GM03348 (cell line): ENCODE results near the gene PPP4R1.
"Not testable (repeated sequence)": the region's sequence is repeated elsewhere in the genome, so short reads cannot be mapped to it uniquely, and the experiment has no call there.

ENCODE experiments used
- DNase-seq: peaks from one replicate; pipeline ENCODE4 v3.0.0; 2012; ENCODE audit warnings: low spot score

Gene PPP4R1

GRCh38 chr18:9630444-9630843 lies 16.1 kb upstream of the PPP4R1 start:
- DNase-seq = no peak

GRCh38 chr18:9629709-9630108 lies 15.3 kb upstream of the PPP4R1 start:
- peak; percentile 52 for DNase-seq

- no peak for DNase-seq
Observed at GRCh38 chr18:9628984-9629383, 14.6 kb upstream of the PPP4R1 start.

GRCh38 chr18:9627642-9628041 lies 13.3 kb upstream of the PPP4R1 start:
- DNase-seq = no peak

- no peak for DNase-seq
Observed at GRCh38 chr18:9619990-9620389, 5.6 kb upstream of the PPP4R1 start.

GRCh38 chr18:9619545-9619944 lies 5.2 kb upstream of the PPP4R1 start:
- DNase-seq = peak; percentile 36

GRCh38 chr18:9619056-9619455 lies 4.7 kb upstream of the PPP4R1 start:
- no peak for DNase-seq

- no peak for DNase-seq
Observed at GRCh38 chr18:9617006-9617542, 2.7 kb upstream of the PPP4R1 start.

GRCh38 chr18:9616049-9616448 lies 1.7 kb upstream of the PPP4R1 start:
- no peak for DNase-seq

- DNase-seq = no peak
Observed at GRCh38 chr18:9615280-9615797, 980 bp upstream of the PPP4R1 start.

- peak; percentile 77 for DNase-seq
Observed at GRCh38 chr18:9613550-9614400, 584 bp downstream of the PPP4R1 start.

GRCh38 chr18:9612977-9613376 lies 1.4 kb downstream of the PPP4R1 start:
- no peak for DNase-seq

GRCh38 chr18:9612215-9612830 lies 2.0 kb downstream of the PPP4R1 start:
- DNase-seq = peak; percentile 64

- no peak for DNase-seq
Observed at GRCh38 chr18:9609190-9609589, 5.2 kb downstream of the PPP4R1 start.

GRCh38 chr18:9608728-9609127 lies 5.6 kb downstream of the PPP4R1 start:
- no peak for DNase-seq

- peak; percentile 9 for DNase-seq
Observed at GRCh38 chr18:9608298-9608697, 6.1 kb downstream of the PPP4R1 start.

GRCh38 chr18:9607111-9607510 lies 7.2 kb downstream of the PPP4R1 start:
- not testable (repeated sequence) for DNase-seq

- no peak for DNase-seq
Observed at GRCh38 chr18:9606039-9606438, 8.3 kb downstream of the PPP4R1 start.

- no peak for DNase-seq
Observed at GRCh38 chr18:9604348-9604747, 10.0 kb downstream of the PPP4R1 start.

GRCh38 chr18:9599328-9599727 lies 15.0 kb downstream of the PPP4R1 start:
- DNase-seq = no peak

- no peak for DNase-seq
Observed at GRCh38 chr18:9597609-9598008, 16.8 kb downstream of the PPP4R1 start.

- no peak for DNase-seq
Observed at GRCh38 chr18:9596843-9597526, 17.4 kb downstream of the PPP4R1 start.

GRCh38 chr18:9596226-9596625 lies 18.1 kb downstream of the PPP4R1 start:
- no peak for DNase-seq
